ENCODE results near the gene RAD1. TPM values are rescaled to one million over a fixed set of nuclear protein-coding genes. Genes with fewer than 3 reads are reported as not detected.

RAD1 gene
- polyA plus RNA-seq, 1 donor (not counting 4 experiments of a cell fraction or from before 2014, with no cell fraction given): 23.1 TPM

DNA sequence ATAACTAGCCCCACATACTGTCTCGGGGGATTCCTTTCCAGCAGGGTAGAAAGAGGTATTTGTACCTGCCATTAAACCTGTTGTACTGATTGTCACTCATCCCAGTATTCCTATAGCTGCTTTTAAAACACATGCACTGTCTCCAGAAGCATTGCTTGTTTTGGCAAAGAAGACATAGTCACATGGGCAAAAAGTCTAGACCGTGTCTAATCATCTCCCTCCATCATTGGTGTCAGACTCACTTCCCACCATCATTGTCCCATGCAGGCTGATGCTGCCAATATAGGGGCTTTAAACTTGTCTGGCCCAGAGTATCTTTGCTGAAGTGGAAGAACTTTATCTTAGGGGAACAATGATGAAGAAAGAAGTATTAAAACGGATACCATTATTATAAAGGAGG, 26.6 kb upstream of the RAD1 start:
- dilution Hi-C loops (cut with MboI; ENCODE audit: extremely low pct_ligation_motif_present, low sequenced_read_pairs): no loop called here

DNA sequence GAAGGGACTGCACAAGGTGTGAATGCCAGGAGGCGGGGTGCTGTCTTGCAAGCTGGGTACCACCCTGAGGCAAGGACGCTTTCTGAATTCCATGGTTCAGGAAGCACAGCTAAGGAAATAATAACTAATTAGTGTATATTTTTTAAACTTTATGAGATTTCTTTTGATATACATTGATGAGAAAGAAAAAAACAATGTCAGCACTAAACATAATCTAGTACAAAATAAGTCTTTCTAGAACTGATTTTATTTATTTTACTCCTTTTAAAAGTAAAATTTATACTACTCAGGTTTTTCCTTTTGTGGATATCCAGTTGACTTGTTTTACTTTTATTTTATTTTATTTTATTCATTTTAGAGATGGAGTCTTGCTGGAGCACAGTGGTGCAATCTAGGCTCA, 17.6 kb upstream of the RAD1 start:
- no peak for DNase-seq (ENCODE audit: low read depth, low spot score)
- H4K20me1 ChIP-seq (ENCODE audit: control insufficient read depth, extremely low read depth, insufficient read depth, low read length): no peaks in the 10 kb centered on the region
- H3K4me2 ChIP-seq (ENCODE audit: control insufficient read depth, extremely low read depth, insufficient read depth, low read depth, low read length): no peak overlapping the region
- no peak for FAIRE-seq
- TF ChIP-seq EZH2 (IDR thresholded peaks at IDR 0.05; ENCODE audit: low read length): no peak
- TF ChIP-seq, protein P1, sequence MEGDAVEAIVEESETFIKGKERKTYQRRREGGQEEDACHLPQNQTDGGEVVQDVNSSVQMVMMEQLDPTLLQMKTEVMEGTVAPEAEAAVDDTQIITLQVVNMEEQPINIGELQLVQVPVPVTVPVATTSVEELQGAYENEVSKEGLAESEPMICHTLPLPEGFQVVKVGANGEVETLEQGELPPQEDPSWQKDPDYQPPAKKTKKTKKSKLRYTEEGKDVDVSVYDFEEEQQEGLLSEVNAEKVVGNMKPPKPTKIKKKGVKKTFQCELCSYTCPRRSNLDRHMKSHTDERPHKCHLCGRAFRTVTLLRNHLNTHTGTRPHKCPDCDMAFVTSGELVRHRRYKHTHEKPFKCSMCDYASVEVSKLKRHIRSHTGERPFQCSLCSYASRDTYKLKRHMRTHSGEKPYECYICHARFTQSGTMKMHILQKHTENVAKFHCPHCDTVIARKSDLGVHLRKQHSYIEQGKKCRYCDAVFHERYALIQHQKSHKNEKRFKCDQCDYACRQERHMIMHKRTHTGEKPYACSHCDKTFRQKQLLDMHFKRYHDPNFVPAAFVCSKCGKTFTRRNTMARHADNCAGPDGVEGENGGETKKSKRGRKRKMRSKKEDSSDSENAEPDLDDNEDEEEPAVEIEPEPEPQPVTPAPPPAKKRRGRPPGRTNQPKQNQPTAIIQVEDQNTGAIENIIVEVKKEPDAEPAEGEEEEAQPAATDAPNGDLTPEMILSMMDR (optimal IDR thresholded peaks at IDR 0.05 in 1 of 3, IDR thresholded peaks at IDR 0.05 in 1 of 3, conservative IDR thresholded peaks at IDR 0.05 in 1 of 3; ENCODE audit: extremely low read depth in 1 of 3, insufficient read depth in 2 of 3, low read length in 3 of 3): no peak
- dilution Hi-C loops (cut with MboI; ENCODE audit: extremely low pct_ligation_motif_present, low sequenced_read_pairs): no loop called here
- no peaks in the 10 kb centered on the region for H3K9me3 ChIP-seq (ENCODE audit: control insufficient read depth, low read depth, low read length)
- H3K9ac ChIP-seq (ENCODE audit: control insufficient read depth, extremely low read depth, insufficient read depth, low read length): no peak overlapping the region
- H3K9me1 ChIP-seq (ENCODE audit: control insufficient read depth, extremely low read depth, insufficient read depth, low read length): no peaks in the 10 kb centered on the region
- H3K79me2 ChIP-seq (ENCODE audit: control insufficient read depth, insufficient read depth, low read length): peaks cover 50% of the 10 kb centered on the region
- peaks cover 12% of the 10 kb centered on the region for H3K4me1 ChIP-seq (ENCODE audit: control insufficient read depth, extremely low read depth, insufficient read depth, low read length)
- no peak overlapping the region for H2AFZ ChIP-seq (ENCODE audit: control insufficient read depth, low read length)
- H3K36me3 ChIP-seq (ENCODE audit: control insufficient read depth in 2 of 2, extremely low read depth in 1 of 2, insufficient read depth in 2 of 2, low read length in 2 of 2): peaks cover 5 to 9% of the 10 kb centered on the region in 2 experiments
- H3K27ac ChIP-seq (ENCODE audit: control insufficient read depth, insufficient read depth, low read length): no peak overlapping the region
- no peaks in the 10 kb centered on the region for H3K27me3 ChIP-seq (ENCODE audit: control insufficient read depth, extremely low read depth, insufficient read depth, low read length)
- H3K4me3 ChIP-seq (ENCODE audit: control insufficient read depth in 2 of 3, extremely low read depth in 1 of 3, insufficient read depth in 2 of 3, low read depth in 1 of 3, low read length in 3 of 3): no peak overlapping the region

More for the DNA sequence above, 26.6 kb upstream of the RAD1 start:
- Histone ChIP-seq H3K9me1 (ENCODE audit: control insufficient read depth, extremely low read depth, insufficient read depth, low read length) (no peaks in the 10 kb centered on the region), H3K4me3 (ENCODE audit: control insufficient read depth in 2 of 3, extremely low read depth in 1 of 3, insufficient read depth in 2 of 3, low read depth in 1 of 3, low read length in 3 of 3) (no peak overlapping the region), H3K36me3 (ENCODE audit: control insufficient read depth in 2 of 2, extremely low read depth in 1 of 2, insufficient read depth in 2 of 2, low read length in 2 of 2) (peaks cover 14 to 16% of the 10 kb centered on the region in 2 experiments), H3K9ac (ENCODE audit: control insufficient read depth, extremely low read depth, insufficient read depth, low read length) (no peak overlapping the region), H3K79me2 (ENCODE audit: control insufficient read depth, insufficient read depth, low read length) (no peaks in the 10 kb centered on the region), H3K4me2 (ENCODE audit: control insufficient read depth, extremely low read depth, insufficient read depth, low read depth, low read length) (no peak overlapping the region), H3K9me3 (ENCODE audit: control insufficient read depth, low read depth, low read length) (no peaks in the 10 kb centered on the region), H2AFZ (ENCODE audit: control insufficient read depth, low read length) (no peak overlapping the region), H3K27me3 (ENCODE audit: control insufficient read depth, extremely low read depth, insufficient read depth, low read length) (no peaks in the 10 kb centered on the region), H4K20me1 (ENCODE audit: control insufficient read depth, extremely low read depth, insufficient read depth, low read length) (no peaks in the 10 kb centered on the region), H3K4me1 (ENCODE audit: control insufficient read depth, extremely low read depth, insufficient read depth, low read length) (no peaks in the 10 kb centered on the region), H3K27ac (ENCODE audit: control insufficient read depth, insufficient read depth, low read length) (no peak overlapping the region)
- FAIRE-seq (no peak), DNase-seq (ENCODE audit: low read depth, low spot score) (no peak)
- TF ChIP-seq, protein P1 (optimal IDR thresholded peaks at IDR 0.05 in 1 of 3, IDR thresholded peaks at IDR 0.05 in 1 of 3, conservative IDR thresholded peaks at IDR 0.05 in 1 of 3; ENCODE audit: extremely low read depth in 1 of 3, insufficient read depth in 2 of 3, low read length in 3 of 3): no peak
- no peak for TF ChIP-seq EZH2 (IDR thresholded peaks at IDR 0.05; ENCODE audit: low read length)

Data from keratinocyte (primary cell).